Neural cell (in vitro differentiated cells): Measurements from ENCODE around the gene PLCB1.

Source experiments
- EP300 ChIP-seq: fragments of 450-650 bp; conservative IDR thresholded peaks from 2 replicates; pipeline ENCODE4 v1.6.1; 2014; ENCODE audit warnings: antibody characterized with exemption, mild to moderate bottlenecking, moderate library complexity; ENCODE audit not compliant: poor library complexity, severe bottlenecking
- EZH2 ChIP-seq: fragments of 200-600, 300-800 bp; shearing (Covaris generic), sonication (generic); IDR thresholded peaks from 2 replicates; pipeline ENCODE4 v1.6.1; 2014; ENCODE audit warnings: antibody characterized with exemption, low read length, borderline replicate concordance, mild to moderate bottlenecking; ENCODE audit not compliant: insufficient read depth, poor library complexity, severe bottlenecking
- POLR2AphosphoS5 ChIP-seq: IDR thresholded peaks from 2 replicates; pipeline ENCODE4 v1.6.1; 2012
- SMC3 ChIP-seq: fragments of 450-650 bp; conservative IDR thresholded peaks from 2 replicates; pipeline ENCODE4 v1.6.1; 2014; ENCODE audit warnings: antibody characterized with exemption, mild to moderate bottlenecking, moderate library complexity; ENCODE audit not compliant: poor library complexity
- TF ChIP-seq, protein P1 (sequence below): fragments of 450-650 bp; IDR thresholded peaks from 2 replicates; pipeline ENCODE4 v1.5.1; 2014; ENCODE audit warnings: antibody characterized with exemption, mild to moderate bottlenecking, moderate library complexity; ENCODE audit not compliant: poor library complexity, severe bottlenecking

DNA sequence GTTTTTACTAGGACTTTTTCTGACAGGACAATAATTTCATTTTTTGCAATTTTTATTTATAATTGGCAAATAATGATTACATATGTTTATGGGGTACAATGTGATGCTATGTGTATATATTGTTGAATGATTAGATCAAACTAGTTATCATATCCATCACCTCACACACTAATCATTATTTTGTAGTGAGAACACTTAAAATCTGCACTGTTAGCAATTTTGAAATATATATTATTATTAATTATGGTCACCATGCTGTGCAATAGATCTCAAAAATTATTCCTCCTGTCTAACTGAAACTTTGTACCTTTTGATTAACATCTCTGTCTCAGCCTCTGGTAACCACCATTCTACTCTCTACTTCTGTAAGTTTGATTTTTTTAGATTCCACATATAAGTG, 378.7 kb downstream of the PLCB1 start:
- TF ChIP-seq, protein P1, sequence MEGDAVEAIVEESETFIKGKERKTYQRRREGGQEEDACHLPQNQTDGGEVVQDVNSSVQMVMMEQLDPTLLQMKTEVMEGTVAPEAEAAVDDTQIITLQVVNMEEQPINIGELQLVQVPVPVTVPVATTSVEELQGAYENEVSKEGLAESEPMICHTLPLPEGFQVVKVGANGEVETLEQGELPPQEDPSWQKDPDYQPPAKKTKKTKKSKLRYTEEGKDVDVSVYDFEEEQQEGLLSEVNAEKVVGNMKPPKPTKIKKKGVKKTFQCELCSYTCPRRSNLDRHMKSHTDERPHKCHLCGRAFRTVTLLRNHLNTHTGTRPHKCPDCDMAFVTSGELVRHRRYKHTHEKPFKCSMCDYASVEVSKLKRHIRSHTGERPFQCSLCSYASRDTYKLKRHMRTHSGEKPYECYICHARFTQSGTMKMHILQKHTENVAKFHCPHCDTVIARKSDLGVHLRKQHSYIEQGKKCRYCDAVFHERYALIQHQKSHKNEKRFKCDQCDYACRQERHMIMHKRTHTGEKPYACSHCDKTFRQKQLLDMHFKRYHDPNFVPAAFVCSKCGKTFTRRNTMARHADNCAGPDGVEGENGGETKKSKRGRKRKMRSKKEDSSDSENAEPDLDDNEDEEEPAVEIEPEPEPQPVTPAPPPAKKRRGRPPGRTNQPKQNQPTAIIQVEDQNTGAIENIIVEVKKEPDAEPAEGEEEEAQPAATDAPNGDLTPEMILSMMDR = no peak
- no peak for TF ChIP-seq EP300
- TF ChIP-seq POLR2AphosphoS5 = no peak
- no peak for TF ChIP-seq SMC3
- TF ChIP-seq EZH2 = no peak
